HEK293 (cell line): ENCODE measurements around the gene IARS2.

Source experiments
- CTCF ChIA-PET: fragments of 350-600 bp; formaldehyde crosslinking; extraction: SDS; loops from one replicate; lab custom pipeline; 2021; ENCODE audit warnings: antibody characterized with exemption; lab: Yijun Ruan, JAX
- POLR2A ChIA-PET: fragments of 300-600 bp; formaldehyde crosslinking; extraction: SDS; loops from one replicate; lab custom pipeline; 2020; ENCODE audit warnings: antibody characterized with exemption, inconsistent platforms; lab: Yijun Ruan, JAX
- H3K27ac ChIP-seq: fragments of 200-500 bp; sonication (Bioruptor generic); 2 replicates; pipeline ENCODE4 v1.5.1; 2014; ENCODE audit warnings: low read depth, low read length, control low read depth, inconsistent platforms; ENCODE audit errors: extremely low read depth
- H3K36me3 ChIP-seq, 2 experiments: fragments of 200-500 bp in 1 of 2; sonication (Bioruptor generic) in 1 of 2; 1 replicate in 1 of 2; 2 replicates in 1 of 2; pipeline ENCODE4 v1.5.1; 2014 to 2017; ENCODE audit warnings: inconsistent platforms in 2 of 2, low read length in 2 of 2; ENCODE audit not compliant: control insufficient read depth in 2 of 2, insufficient read depth in 1 of 2
- H3K4me1 ChIP-seq: fragments of 200-500 bp; sonication (Bioruptor generic); 2 replicates; pipeline ENCODE4 v1.5.1; 2014; ENCODE audit warnings: mild to moderate bottlenecking, low read length, inconsistent platforms; ENCODE audit not compliant: control insufficient read depth, insufficient read depth
- H3K4me3 ChIP-seq: 2 replicates; pipeline ENCODE4 v1.5.1; 2011; ENCODE audit warnings: low read depth, mild to moderate bottlenecking, control low read depth, low read length, moderate library complexity
- H3K9me3 ChIP-seq: fragments of 200-500 bp; sonication (Bioruptor generic); 2 replicates; pipeline ENCODE4 v1.5.1; 2014; ENCODE audit warnings: low read depth, low read length, inconsistent platforms; ENCODE audit not compliant: control insufficient read depth, insufficient read depth
- BCL11B ChIP-seq: fragments of 450-650 bp; formaldehyde crosslinking; IDR thresholded peaks from 2 replicates; pipeline ENCODE4 v1.5.1; 2016; ENCODE audit warnings: low read depth, missing biosample characterization, missing genetic modification characterization
- EGR2 ChIP-seq: fragments of 450-650 bp; formaldehyde crosslinking; IDR thresholded peaks from 2 replicates; pipeline ENCODE4 v1.5.1; 2016; ENCODE audit warnings: low read depth, missing biosample characterization, missing genetic modification characterization
- KLF1 ChIP-seq: fragments of 450-650 bp; formaldehyde crosslinking; IDR thresholded peaks from 2 replicates; pipeline ENCODE4 v1.5.1; 2016; ENCODE audit warnings: missing biosample characterization, missing genetic modification characterization
- RBAK ChIP-seq: fragments of 450-650 bp; formaldehyde crosslinking; IDR thresholded peaks from 2 replicates; pipeline ENCODE4 v1.5.1; 2016; ENCODE audit warnings: missing biosample characterization, missing genetic modification characterization
- SETDB1 ChIP-seq: IDR thresholded peaks from one replicate; pipeline ENCODE4 v1.6.1; 2017; ENCODE audit warnings: mild to moderate bottlenecking, low read length, moderate library complexity, mixed read lengths; ENCODE audit not compliant: insufficient read length
- YY2 ChIP-seq: fragments of 450-650 bp; formaldehyde crosslinking; IDR thresholded peaks from 2 replicates; pipeline ENCODE4 v1.5.1; 2016; ENCODE audit warnings: missing biosample characterization, missing genetic modification characterization
- ZNF140 ChIP-seq: fragments of 450-650 bp; formaldehyde crosslinking; IDR thresholded peaks from 2 replicates; pipeline ENCODE4 v1.5.1; 2016; ENCODE audit warnings: missing biosample characterization, missing genetic modification characterization
- ZNF2 ChIP-seq: fragments of 450-650 bp; formaldehyde crosslinking; IDR thresholded peaks from 2 replicates; pipeline ENCODE4 v1.5.1; 2016; ENCODE audit warnings: missing biosample characterization, missing genetic modification characterization
- ZNF221 ChIP-seq: fragments of 450-650 bp; formaldehyde crosslinking; IDR thresholded peaks from 2 replicates; pipeline ENCODE4 v1.5.1; 2017; ENCODE audit warnings: missing biosample characterization, missing genetic modification characterization, borderline replicate concordance
- ZNF433 ChIP-seq: fragments of 450-650 bp; formaldehyde crosslinking; IDR thresholded peaks from 2 replicates; pipeline ENCODE4 v1.5.1; 2016; ENCODE audit warnings: missing biosample characterization, missing genetic modification characterization, low read depth
- ZNF48 ChIP-seq: fragments of 450-650 bp; formaldehyde crosslinking; IDR thresholded peaks from 2 replicates; pipeline ENCODE4 v1.5.1; 2016; ENCODE audit warnings: missing biosample characterization, missing genetic modification characterization
- ZNF658 ChIP-seq: fragments of 450-650 bp; formaldehyde crosslinking; IDR thresholded peaks from 2 replicates; pipeline ENCODE4; 2016; ENCODE audit warnings: missing biosample characterization, missing genetic modification characterization
- ZNF830 ChIP-seq: fragments of 450-650 bp; IDR thresholded peaks from 2 replicates; pipeline ENCODE4 v1.5.0; 2018; ENCODE audit warnings: missing biosample characterization, missing genetic modification characterization, low read depth, mild to moderate bottlenecking, moderate library complexity
- ZNF837 ChIP-seq: fragments of 450-650 bp; formaldehyde crosslinking; IDR thresholded peaks from 2 replicates; pipeline ENCODE4 v1.5.1; 2016; ENCODE audit warnings: missing biosample characterization, missing genetic modification characterization
- TF ChIP-seq, protein P1 (sequence below): fragments of 450-650 bp; formaldehyde crosslinking; IDR thresholded peaks from 2 replicates; pipeline ENCODE4 v1.5.1; 2016; ENCODE audit warnings: missing biosample characterization, missing genetic modification characterization
- TF ChIP-seq, protein P2 (sequence below): fragments of 450-650 bp; formaldehyde crosslinking; IDR thresholded peaks from 2 replicates; pipeline ENCODE4 v1.5.1; 2016; ENCODE audit warnings: missing biosample characterization, missing genetic modification characterization
- TF ChIP-seq, protein P3 (sequence below): fragments of 450-650 bp; formaldehyde crosslinking; IDR thresholded peaks from 2 replicates; pipeline ENCODE4 v1.5.1; 2016; ENCODE audit warnings: missing biosample characterization, missing genetic modification characterization
- TF ChIP-seq, protein P4 (sequence below): fragments of 450-650 bp; formaldehyde crosslinking; IDR thresholded peaks from 2 replicates; pipeline ENCODE4 v1.5.1; 2016; ENCODE audit warnings: missing biosample characterization, missing genetic modification characterization, borderline replicate concordance
- TF ChIP-seq, protein P5 (sequence below): fragments of 450-650 bp; formaldehyde crosslinking; IDR thresholded peaks from 2 replicates; pipeline ENCODE4 v1.5.1; 2016; ENCODE audit warnings: missing biosample characterization, missing genetic modification characterization
- TF ChIP-seq, protein P6 (sequence below): fragments of 450-650 bp; formaldehyde crosslinking; IDR thresholded peaks from 2 replicates; pipeline ENCODE4 v1.5.1; 2017; ENCODE audit warnings: missing biosample characterization, missing genetic modification characterization

The IARS2 gene

DNA sequence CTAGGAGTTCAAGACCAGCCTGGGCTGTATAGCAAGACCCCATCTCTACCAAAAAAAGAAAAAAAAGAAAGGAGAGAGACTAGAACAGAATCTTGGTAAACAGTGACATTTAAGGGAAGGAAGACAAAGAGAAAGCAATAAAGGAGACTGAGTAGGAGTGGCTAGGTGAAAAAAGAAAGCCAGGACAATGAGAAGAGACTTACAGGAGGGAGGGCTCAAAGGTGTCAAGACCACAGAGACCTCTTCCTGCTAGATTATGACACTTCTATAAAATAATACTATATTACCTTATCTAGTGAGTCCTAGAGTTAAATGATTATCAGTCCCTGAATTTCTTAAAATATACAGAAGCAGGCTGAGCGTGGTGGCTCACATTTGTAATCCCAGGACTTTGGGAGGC is 37.6 kb upstream of the IARS2 start:
- Histone ChIP-seq H3K4me1 (no peaks in the 10 kb centered on the region), H3K27ac (no peak overlapping the region), H3K9me3 (no peaks in the 10 kb centered on the region), H3K36me3 (peaks cover 18 to 20% of the 10 kb centered on the region in 2 experiments), H3K4me3 (no peak overlapping the region)
- TF ChIP-seq EGR2 = no peak
- TF ChIP-seq YY2 = no peak
- no peak for TF ChIP-seq ZNF140 (tag by site-specific recombination)
- TF ChIP-seq, protein P1, sequence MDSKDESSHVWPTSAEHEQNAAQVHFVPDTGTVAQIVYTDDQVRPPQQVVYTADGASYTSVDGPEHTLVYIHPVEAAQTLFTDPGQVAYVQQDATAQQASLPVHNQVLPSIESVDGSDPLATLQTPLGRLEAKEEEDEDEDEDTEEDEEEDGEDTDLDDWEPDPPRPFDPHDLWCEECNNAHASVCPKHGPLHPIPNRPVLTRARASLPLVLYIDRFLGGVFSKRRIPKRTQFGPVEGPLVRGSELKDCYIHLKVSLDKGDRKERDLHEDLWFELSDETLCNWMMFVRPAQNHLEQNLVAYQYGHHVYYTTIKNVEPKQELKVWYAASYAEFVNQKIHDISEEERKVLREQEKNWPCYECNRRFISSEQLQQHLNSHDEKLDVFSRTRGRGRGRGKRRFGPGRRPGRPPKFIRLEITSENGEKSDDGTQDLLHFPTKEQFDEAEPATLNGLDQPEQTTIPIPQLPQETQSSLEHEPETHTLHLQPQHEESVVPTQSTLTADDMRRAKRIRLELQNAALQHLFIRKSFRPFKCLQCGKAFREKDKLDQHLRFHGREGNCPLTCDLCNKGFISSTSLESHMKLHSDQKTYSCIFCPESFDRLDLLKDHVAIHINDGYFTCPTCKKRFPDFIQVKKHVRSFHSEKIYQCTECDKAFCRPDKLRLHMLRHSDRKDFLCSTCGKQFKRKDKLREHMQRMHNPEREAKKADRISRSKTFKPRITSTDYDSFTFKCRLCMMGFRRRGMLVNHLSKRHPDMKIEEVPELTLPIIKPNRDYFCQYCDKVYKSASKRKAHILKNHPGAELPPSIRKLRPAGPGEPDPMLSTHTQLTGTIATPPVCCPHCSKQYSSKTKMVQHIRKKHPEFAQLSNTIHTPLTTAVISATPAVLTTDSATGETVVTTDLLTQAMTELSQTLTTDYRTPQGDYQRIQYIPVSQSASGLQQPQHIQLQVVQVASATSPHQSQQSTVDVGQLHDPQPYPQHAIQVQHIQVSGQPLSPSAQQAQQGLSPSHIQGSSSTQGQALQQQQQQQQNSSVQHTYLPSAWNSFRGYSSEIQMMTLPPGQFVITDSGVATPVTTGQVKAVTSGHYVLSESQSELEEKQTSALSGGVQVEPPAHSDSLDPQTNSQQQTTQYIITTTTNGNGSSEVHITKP = no peak
- TF ChIP-seq, protein P2, sequence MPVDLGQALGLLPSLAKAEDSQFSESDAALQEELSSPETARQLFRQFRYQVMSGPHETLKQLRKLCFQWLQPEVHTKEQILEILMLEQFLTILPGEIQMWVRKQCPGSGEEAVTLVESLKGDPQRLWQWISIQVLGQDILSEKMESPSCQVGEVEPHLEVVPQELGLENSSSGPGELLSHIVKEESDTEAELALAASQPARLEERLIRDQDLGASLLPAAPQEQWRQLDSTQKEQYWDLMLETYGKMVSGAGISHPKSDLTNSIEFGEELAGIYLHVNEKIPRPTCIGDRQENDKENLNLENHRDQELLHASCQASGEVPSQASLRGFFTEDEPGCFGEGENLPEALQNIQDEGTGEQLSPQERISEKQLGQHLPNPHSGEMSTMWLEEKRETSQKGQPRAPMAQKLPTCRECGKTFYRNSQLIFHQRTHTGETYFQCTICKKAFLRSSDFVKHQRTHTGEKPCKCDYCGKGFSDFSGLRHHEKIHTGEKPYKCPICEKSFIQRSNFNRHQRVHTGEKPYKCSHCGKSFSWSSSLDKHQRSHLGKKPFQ (tag by site-specific recombination) = no peak
- no peak for TF ChIP-seq ZNF221
- TF ChIP-seq ZNF658 (tag by site-specific recombination) = no peak
- no peak for TF ChIP-seq ZNF2 (tag by site-specific recombination)
- no peak for TF ChIP-seq BCL11B (tag by site-specific recombination)
- TF ChIP-seq SETDB1 = no peak
- ChIA-PET POLR2A (no interaction called here), CTCF (no interaction called here)

DNA sequence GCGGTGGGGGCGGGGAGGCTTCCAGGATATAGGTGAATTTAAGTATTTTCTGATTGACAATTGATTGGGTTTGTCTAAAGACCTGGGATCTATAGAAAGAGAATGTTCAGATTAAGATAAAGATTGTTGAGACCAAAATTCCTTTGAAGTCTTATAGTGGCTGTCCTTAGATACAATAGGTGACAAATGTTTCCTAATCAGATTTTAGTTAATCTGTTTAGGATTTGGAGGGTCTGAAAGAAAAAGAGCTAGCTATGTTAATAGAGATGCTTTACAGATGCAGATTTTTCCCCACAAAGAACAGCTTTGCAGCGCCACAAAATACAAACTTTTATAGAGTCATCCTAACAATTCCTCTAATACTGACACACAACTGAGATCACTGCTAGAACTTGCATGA is 33.1 kb upstream of the IARS2 start:
- Histone ChIP-seq H3K4me1 (no peaks in the 10 kb centered on the region), H3K9me3 (no peaks in the 10 kb centered on the region), H3K36me3 (peaks cover 25 to 54% of the 10 kb centered on the region in 2 experiments), H3K27ac (no peak overlapping the region)
- POLR2A ChIA-PET = no interaction called here
- TF ChIP-seq, protein P3, sequence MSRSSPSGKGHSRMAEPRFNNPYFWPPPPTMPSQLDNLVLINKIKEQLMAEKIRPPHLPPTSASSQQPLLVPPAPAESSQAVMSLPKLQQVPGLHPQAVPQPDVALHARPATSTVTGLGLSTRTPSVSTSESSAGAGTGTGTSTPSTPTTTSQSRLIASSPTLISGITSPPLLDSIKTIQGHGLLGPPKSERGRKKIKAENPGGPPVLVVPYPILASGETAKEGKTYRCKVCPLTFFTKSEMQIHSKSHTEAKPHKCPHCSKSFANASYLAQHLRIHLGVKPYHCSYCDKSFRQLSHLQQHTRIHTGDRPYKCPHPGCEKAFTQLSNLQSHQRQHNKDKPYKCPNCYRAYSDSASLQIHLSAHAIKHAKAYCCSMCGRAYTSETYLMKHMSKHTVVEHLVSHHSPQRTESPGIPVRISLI (tag by site-specific recombination) = no peak
- TF ChIP-seq KLF1 (tag by site-specific recombination) = no peak
- TF ChIP-seq, protein P4, sequence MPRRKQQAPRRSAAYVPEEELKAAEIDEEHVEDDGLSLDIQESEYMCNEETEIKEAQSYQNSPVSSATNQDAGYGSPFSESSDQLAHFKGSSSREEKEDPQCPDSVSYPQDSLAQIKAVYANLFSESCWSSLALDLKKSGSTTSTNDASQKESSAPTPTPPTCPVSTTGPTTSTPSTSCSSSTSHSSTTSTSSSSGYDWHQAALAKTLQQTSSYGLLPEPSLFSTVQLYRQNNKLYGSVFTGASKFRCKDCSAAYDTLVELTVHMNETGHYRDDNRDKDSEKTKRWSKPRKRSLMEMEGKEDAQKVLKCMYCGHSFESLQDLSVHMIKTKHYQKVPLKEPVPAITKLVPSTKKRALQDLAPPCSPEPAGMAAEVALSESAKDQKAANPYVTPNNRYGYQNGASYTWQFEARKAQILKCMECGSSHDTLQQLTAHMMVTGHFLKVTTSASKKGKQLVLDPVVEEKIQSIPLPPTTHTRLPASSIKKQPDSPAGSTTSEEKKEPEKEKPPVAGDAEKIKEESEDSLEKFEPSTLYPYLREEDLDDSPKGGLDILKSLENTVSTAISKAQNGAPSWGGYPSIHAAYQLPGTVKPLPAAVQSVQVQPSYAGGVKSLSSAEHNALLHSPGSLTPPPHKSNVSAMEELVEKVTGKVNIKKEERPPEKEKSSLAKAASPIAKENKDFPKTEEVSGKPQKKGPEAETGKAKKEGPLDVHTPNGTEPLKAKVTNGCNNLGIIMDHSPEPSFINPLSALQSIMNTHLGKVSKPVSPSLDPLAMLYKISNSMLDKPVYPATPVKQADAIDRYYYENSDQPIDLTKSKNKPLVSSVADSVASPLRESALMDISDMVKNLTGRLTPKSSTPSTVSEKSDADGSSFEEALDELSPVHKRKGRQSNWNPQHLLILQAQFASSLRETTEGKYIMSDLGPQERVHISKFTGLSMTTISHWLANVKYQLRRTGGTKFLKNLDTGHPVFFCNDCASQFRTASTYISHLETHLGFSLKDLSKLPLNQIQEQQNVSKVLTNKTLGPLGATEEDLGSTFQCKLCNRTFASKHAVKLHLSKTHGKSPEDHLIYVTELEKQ (tag by site-specific recombination) = no peak
- no peak for TF ChIP-seq ZNF830
- TF ChIP-seq ZNF433 (tag by site-specific recombination) = no peak
- TF ChIP-seq ZNF837 (tag by site-specific recombination) = no peak
- TF ChIP-seq, protein P5, sequence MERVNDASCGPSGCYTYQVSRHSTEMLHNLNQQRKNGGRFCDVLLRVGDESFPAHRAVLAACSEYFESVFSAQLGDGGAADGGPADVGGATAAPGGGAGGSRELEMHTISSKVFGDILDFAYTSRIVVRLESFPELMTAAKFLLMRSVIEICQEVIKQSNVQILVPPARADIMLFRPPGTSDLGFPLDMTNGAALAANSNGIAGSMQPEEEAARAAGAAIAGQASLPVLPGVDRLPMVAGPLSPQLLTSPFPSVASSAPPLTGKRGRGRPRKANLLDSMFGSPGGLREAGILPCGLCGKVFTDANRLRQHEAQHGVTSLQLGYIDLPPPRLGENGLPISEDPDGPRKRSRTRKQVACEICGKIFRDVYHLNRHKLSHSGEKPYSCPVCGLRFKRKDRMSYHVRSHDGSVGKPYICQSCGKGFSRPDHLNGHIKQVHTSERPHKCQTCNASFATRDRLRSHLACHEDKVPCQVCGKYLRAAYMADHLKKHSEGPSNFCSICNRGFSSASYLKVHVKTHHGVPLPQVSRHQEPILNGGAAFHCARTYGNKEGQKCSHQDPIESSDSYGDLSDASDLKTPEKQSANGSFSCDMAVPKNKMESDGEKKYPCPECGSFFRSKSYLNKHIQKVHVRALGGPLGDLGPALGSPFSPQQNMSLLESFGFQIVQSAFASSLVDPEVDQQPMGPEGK (tag by site-specific recombination) = no peak
- TF ChIP-seq ZNF48 = no peak
- TF ChIP-seq, protein P6, sequence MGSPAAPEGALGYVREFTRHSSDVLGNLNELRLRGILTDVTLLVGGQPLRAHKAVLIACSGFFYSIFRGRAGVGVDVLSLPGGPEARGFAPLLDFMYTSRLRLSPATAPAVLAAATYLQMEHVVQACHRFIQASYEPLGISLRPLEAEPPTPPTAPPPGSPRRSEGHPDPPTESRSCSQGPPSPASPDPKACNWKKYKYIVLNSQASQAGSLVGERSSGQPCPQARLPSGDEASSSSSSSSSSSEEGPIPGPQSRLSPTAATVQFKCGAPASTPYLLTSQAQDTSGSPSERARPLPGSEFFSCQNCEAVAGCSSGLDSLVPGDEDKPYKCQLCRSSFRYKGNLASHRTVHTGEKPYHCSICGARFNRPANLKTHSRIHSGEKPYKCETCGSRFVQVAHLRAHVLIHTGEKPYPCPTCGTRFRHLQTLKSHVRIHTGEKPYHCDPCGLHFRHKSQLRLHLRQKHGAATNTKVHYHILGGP (tag by site-specific recombination) = no peak
- no peak for TF ChIP-seq RBAK (tag by site-specific recombination)
- TF ChIP-seq, all 188 proteins: peak for 0
- H3K4me3 ChIP-seq = no peak overlapping the region
- CTCF ChIA-PET = no interaction called here
